HG02623 (cell line): ENCODE results near the gene PHC3.

Experiments used
- ATAC-seq: cut with Tn5 transposase; IDR thresholded peaks from one replicate; pipeline ENCODE4 v1.9.1; 2021; ENCODE audit warnings: moderate library complexity; ENCODE audit not compliant: unreplicated experiment

Gene PHC3

GRCh38 chr3:170080605-170081004, 100.9 kb downstream of the PHC3 start:
- ATAC-seq, result no peak

GRCh38 chr3:170079536-170080165, 101.9 kb downstream of the PHC3 start:
- ATAC-seq, result no peak

GRCh38 chr3:170078620-170079281, 102.8 kb downstream of the PHC3 start:
- ATAC-seq, result no peak

- no peak for ATAC-seq
These were observed 104.2 kb downstream of the PHC3 start for GRCh38 chr3:170077361-170077760.

- ATAC-seq, result no peak
These were observed 104.8 kb downstream of the PHC3 start for GRCh38 chr3:170076715-170077238.

- ATAC-seq, result no peak
These were observed 106.0 kb downstream of the PHC3 start for GRCh38 chr3:170075441-170076091.

GRCh38 chr3:170064108-170064507, 117.4 kb downstream of the PHC3 start:
- no peak for ATAC-seq

- ATAC-seq, result no peak
These were observed 117.8 kb downstream of the PHC3 start for GRCh38 chr3:170063691-170064090.

GRCh38 chr3:170062769-170063168, 118.8 kb downstream of the PHC3 start:
- ATAC-seq, result no peak

- ATAC-seq, result no peak
These were observed 119.5 kb downstream of the PHC3 start for GRCh38 chr3:170062068-170062467.

- ATAC-seq, result no peak
These were observed 122.1 kb downstream of the PHC3 start for GRCh38 chr3:170059447-170059846.

- ATAC-seq, result no peak
These were observed 123.4 kb downstream of the PHC3 start for GRCh38 chr3:170058127-170058526.

GRCh38 chr3:170057550-170057949, 124.0 kb downstream of the PHC3 start:
- ATAC-seq, result no peak

GRCh38 chr3:170056710-170057454, 124.7 kb downstream of the PHC3 start:
- ATAC-seq, result peak; percentile 84

- ATAC-seq, result peak; percentile 62
These were observed 126.3 kb downstream of the PHC3 start for GRCh38 chr3:170055209-170055608.

- no peak for ATAC-seq
These were observed 127.3 kb downstream of the PHC3 start for GRCh38 chr3:170054204-170054603.

- ATAC-seq, result no peak
These were observed 129.1 kb downstream of the PHC3 start for GRCh38 chr3:170052398-170052797.

GRCh38 chr3:170050753-170051152, 130.8 kb downstream of the PHC3 start:
- no peak for ATAC-seq

- ATAC-seq, result no peak
These were observed 132.2 kb downstream of the PHC3 start for GRCh38 chr3:170049146-170050000.

GRCh38 chr3:170047133-170047404, 134.5 kb downstream of the PHC3 start:
- no peak for ATAC-seq
